ENCODE results near the gene MAP3K9.
"Not testable (repeated sequence)": the region's sequence is repeated elsewhere in the genome, so short reads cannot be mapped to it uniquely, and the experiment has no call there.

The MAP3K9 gene

GRCh38 chr14:70718383-70719118 is 90.8 kb downstream of the MAP3K9 start:
- DNase-seq, result no peak

GRCh38 chr14:70716958-70717357 is 92.4 kb downstream of the MAP3K9 start:
- DNase-seq, result no peak

- DNase-seq, result no peak
These were observed 92.8 kb downstream of the MAP3K9 start for GRCh38 chr14:70716483-70716882.

DNA sequence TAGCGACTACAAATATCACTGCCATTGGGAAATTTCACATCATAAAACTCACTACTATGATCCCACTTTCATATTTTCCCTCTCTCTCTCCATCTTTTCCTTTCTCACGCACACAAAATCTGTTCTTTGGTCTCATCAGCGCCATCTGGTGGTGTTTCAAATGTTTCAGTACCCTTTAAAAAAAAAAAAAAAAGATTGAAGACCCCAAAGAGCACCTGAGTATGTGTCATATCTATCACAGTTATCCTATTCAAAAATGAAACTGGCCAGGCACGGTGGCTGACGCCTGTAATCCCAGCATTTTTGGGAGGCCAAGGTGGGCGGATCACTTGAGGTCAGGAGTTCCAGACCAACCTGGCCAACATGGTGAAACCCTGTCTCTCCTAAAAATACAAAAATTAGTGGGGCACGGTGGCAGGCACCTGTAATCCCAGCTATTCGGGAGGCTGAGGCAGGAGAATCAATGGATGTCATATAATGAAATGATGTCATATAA is 95.2 kb downstream of the MAP3K9 start:
- peak; percentile 50 for DNase-seq

- DNase-seq, result no peak
These were observed 95.8 kb downstream of the MAP3K9 start for GRCh38 chr14:70713511-70713916.

DNA sequence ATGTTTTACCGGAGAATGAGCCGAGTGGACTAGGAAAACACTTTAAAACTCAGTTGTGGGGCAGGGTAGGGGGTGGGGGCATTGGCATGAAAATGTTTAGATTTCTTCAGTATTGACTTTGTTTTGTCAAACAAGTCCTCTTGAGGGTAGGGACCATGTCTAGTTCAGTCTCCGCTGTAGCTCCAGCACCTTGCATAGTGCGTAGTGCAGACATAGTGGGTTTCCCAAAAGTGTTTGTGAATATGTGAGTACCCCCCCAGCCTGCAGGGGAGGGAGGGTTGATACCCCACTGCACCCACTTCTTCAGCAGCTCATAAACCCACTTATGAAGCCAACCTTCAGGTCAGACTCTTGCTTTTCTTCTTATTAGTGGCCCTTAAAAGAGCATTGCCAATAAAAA is 96.2 kb downstream of the MAP3K9 start:
- DNase-seq, result no peak

GRCh38 chr14:70711451-70711850 is 97.9 kb downstream of the MAP3K9 start:
- no peak for DNase-seq

- DNase-seq, result no peak
These were observed 99.5 kb downstream of the MAP3K9 start for GRCh38 chr14:70709726-70710382.

DNA sequence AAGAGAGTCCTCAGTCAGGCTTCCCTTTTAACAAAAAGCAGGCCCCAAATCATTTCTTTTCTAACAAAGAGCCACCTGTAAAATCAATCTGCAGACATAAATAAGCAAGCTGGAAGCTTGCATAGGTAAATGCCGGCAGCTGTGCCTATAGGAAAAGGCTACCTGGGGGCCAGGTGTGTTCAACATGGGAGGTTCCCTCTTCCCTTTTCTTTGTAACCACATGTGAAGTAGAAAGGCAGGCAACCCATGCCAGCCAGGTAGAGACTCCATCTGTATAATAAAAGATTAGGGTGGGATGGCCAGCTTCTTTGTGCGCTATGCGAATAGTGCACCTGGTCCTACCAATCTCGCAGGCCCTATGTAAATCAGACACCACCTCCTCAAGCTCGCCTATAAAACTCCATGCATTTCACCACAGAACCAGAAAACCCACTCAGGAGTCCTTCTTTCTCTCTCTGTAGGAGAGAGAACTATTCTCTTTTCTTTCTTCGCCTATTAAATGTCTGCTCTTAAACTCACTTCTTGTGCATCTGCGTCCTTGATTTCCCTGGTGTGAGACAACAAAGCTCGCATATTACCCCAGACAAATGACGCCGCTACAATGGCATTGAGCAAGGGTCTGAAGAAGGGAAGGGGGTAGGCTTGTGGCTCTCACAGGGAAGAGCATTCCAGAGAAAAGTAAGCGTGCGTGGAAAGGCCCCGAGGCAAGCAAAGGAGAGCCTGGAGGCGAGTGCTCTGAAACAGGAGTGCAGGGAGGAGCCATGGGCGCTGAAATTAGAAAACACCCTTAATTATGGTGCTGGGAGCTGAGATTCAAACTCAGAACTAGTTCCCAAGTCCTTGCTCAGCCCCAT is 100.4 kb downstream of the MAP3K9 start:
- DNase-seq, result no peak

- peak; percentile 9 for DNase-seq
These were observed 101.9 kb downstream of the MAP3K9 start for GRCh38 chr14:70707138-70708038.

- DNase-seq, result no peak
These were observed 103.1 kb downstream of the MAP3K9 start for GRCh38 chr14:70706177-70706576.

- no peak for DNase-seq
These were observed 104.4 kb downstream of the MAP3K9 start for GRCh38 chr14:70704960-70705359.

DNA sequence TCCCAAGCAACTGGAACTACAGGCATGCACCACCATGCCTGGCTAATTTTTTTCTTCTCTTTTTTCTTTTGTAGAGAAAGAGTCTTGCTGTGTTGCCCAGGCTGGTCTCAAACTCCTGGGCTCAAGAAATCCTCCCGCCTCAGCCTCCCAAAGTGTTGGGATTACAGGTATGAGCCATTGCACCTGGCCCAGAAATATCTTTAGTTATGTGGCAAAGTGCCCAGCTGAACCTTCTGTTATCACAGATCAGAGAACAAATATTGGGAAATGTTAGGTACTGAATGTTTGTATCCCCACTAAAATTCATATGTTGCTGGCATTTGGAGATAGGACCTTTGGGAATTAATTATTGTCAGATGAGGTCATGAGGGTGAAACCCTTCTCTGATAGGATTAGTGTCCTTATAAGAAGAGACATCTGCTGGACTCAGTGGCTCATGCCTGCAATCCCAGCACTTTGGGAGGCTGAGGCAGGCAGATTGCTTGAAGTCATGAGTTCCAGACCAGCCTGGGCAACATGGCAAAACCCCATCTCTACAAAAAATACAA is 105.6 kb downstream of the MAP3K9 start:
- DNase-seq, result not testable (repeated sequence)

DNA sequence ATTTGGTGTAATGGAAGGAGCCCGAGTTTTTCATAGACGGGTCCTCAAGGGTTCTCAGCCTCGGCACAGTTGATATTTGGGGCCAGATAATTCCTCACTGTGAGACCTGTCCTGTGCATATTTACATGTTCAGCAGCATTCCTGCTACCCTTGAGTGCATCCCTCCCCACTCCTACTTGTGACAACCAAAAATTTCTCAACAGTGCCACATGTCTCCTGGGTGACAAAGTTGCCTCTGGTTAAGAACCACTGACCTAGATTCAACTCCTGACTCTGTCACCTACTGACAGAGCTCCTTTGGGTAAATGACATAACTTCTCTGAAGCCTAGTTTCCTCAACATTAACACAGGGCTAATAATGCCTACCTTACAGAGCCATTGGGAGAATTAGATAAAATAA is 107.2 kb downstream of the MAP3K9 start:
- DNase-seq, result no peak

GRCh38 chr14:70701610-70702009 is 107.7 kb downstream of the MAP3K9 start:
- no peak for DNase-seq

DNA sequence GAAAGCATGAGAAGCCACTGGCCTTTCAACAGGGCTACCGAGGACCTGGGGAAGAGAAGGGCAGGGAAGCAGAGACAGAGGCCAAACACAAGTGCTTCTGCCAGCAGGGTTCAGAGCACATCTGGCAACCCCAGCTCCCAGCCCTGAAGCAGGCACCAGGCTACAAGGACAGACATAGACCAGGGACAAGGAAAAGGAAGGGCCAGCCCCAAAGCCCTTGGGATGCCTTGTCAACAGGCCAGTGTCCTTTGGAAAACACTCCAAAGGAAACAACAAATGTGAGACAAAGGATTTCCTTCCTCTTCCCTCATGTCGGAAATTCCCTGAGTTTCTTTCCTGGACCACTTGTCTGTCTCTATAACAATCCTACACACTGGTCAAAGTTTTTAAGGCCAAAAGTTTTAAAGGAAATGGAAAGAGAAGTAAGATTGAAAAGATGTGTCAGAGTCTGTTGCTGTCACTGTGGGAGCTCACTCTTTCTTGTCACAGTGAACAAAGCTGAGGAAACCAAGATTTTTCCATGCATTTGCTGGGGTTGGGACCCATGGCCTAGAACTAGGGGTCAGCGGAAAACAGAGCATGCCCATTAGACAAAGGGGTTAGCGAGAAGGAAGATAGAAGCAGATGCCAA is 108.2 kb downstream of the MAP3K9 start:
- DNase-seq, result no peak

GRCh38 chr14:70699646-70700045 is 109.7 kb downstream of the MAP3K9 start:
- DNase-seq, result no peak

DNA sequence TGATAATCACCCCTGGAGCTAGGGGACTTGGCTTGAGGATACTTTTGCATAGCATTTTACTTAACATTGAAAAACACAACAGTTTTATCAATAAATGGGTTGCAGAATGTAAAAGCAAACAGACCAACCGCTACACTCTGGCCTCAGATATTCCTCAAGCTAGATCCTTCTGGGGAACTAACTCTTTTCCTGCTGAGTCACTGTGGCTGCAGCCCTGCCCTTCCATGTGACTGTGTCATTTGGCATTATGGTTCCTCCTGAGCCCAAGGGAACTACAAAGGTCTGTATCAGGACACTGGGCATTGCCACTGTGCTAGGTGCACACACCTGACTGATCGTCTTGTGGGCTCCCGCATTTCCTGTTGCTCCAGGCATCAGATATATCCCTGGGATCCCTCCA is 111.0 kb downstream of the MAP3K9 start:
- DNase-seq, result no peak

GRCh38 chr14:70697701-70698100 is 111.6 kb downstream of the MAP3K9 start:
- no peak for DNase-seq

- DNase-seq, result no peak
These were observed 113.3 kb downstream of the MAP3K9 start for GRCh38 chr14:70696026-70696425.

DNA sequence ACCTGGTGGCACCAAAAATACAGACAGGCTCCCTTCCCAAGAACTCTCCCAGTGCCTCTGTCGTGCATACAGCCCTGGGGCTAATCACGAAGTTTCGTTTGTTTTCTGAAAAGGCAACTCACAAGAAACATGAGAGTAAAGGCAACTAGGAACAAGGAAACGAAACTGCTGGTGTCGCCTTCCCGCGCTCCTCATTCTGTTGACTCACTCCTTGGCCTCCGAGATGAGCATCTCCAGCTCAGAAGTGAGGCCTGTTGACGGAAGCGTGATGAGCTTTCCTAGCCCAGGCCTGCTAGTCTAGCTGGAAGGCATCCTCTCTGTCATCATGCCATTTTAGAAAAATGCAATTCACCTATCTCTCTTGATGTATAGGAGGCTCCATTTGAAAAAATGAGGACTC is 117.1 kb downstream of the MAP3K9 start:
- DNase-seq, result no peak
